K562 (cell line): ENCODE data around the gene NPR1. TPM values are rescaled to one million over a fixed set of nuclear protein-coding genes. Genes with fewer than 3 reads are reported as not detected.

Source experiments
- ARHGAP35 ChIP-seq: fragments of 450-650 bp; IDR thresholded peaks from 2 replicates; pipeline ENCODE4 v1.6.1; 2018; ENCODE audit not compliant: partially characterized antibody
- BHLHE40 ChIP-seq: IDR thresholded peaks from 2 replicates; pipeline ENCODE4 v1.6.1; 2011; ENCODE audit warnings: low read length, improper control_type of control experiment
- ETV6 ChIP-seq, 3 experiments: fragments of 150-350 bp in 1 of 3; sonication (generic) in 1 of 3; formaldehyde crosslinking in 1 of 3; IDR thresholded peaks; 2 replicates each; pipeline versions ENCODE4 v1.6.1 to v1.8.0; 2014 to 2022; ENCODE audit warnings: borderline replicate concordance in 2 of 3, low read depth in 2 of 3, antibody characterized with exemption in 1 of 3, low read length in 1 of 3, mild to moderate bottlenecking in 1 of 3, missing genetic modification reagents in 1 of 3
- GABPA ChIP-seq: fragments of 200-800 bp; sonication (Bioruptor generic); conservative IDR thresholded peaks from 2 replicates; pipeline ENCODE4 v1.6.1; 2016; ENCODE audit warnings: low read depth, missing genetic modification characterization, missing compliant biosample characterization
- HDAC3 ChIP-seq: fragments of 450-650 bp; IDR thresholded peaks from 2 replicates; pipeline ENCODE4 v1.6.1; 2018; ENCODE audit warnings: borderline replicate concordance, mild to moderate bottlenecking, moderate library complexity; ENCODE audit not compliant: partially characterized antibody
- MAX ChIP-seq: sonication (generic); formaldehyde crosslinking; IDR thresholded peaks from 2 replicates; pipeline ENCODE4 v1.9.0; 2022; ENCODE audit warnings: mild to moderate bottlenecking, missing genetic modification reagents
- PRMT5 ChIP-seq: sonication (generic); formaldehyde crosslinking; IDR thresholded peaks from 2 replicates; pipeline ENCODE4 v1.5.0; 2020; ENCODE audit warnings: missing genetic modification reagents
- ZNF717 ChIP-seq: fragments of 250-450 bp; sonication (Bioruptor Pico); IDR thresholded peaks from 2 replicates; pipeline ENCODE4 v1.5.0; 2021
- polyA plus RNA-seq, 8 experiments: library from polyadenylated mRNA; depleted of rRNA in 4 of 8; stranded (reverse) in 5 of 8; unstranded in 3 of 8; fragments of >200 nt; fragmentation: Nextera tagmentation in 2 of 8; fragmentation: Illumina TruSeq in 1 of 8; extraction: Ambion mirVana in 2 of 8; extraction: Trizol in 1 of 8; gene quantifications; 2 replicates each; pipeline versions ENCODE4 v1.2.1 to v1.2.3, GENCODE V29; 2011 to 2014; ENCODE audit warnings: inconsistent platforms in 1 of 8, missing spikeins in 1 of 8
- total RNA-seq, 7 experiments: library from RNA; depleted of rRNA in 6 of 7; stranded (reverse); fragments of >200 nt in 6 of 7; fragmentation: Illumina TruSeq in 2 of 7; extraction: Trizol in 2 of 7; gene quantifications; 2 replicates each; pipeline versions ENCODE4 v1.2.1 to v1.2.3, GENCODE V29; 2011 to 2021; ENCODE audit warnings: low replicate concordance in 1 of 7
- TF ChIP-seq, protein P1 (sequence below): fragments of 450-650 bp; IDR thresholded peaks from 2 replicates; pipeline ENCODE4 v1.6.1; 2016; ENCODE audit warnings: low read depth, mild to moderate bottlenecking, moderate library complexity
- TF ChIP-seq, protein P2 (sequence below), 3 experiments: fragments of 200-800 bp in 1 of 3; fragments of 250-450 bp in 1 of 3; fragments of 450-650 bp in 1 of 3; sonication (Bioruptor Pico) in 1 of 3; sonication (Bioruptor generic) in 1 of 3; formaldehyde crosslinking in 1 of 3; IDR thresholded peaks; 2 replicates each; pipeline versions ENCODE4 v1.6.1 to v1.8.0; 2016 to 2022; ENCODE audit warnings: mild to moderate bottlenecking in 2 of 3, missing genetic modification characterization in 2 of 3, missing compliant biosample characterization in 1 of 3, moderate library complexity in 1 of 3
- TF ChIP-seq, protein P3 (sequence below), 2 experiments: fragments of 450-650 bp; conservative IDR thresholded peaks; 2 replicates each; pipeline ENCODE4 v1.6.1; 2017; ENCODE audit warnings: mild to moderate bottlenecking in 2 of 2, moderate library complexity in 2 of 2
- TF ChIP-seq, protein P4 (sequence below): sonication (generic); formaldehyde crosslinking; IDR thresholded peaks from 2 replicates; pipeline ENCODE4 v1.4.0; 2020; ENCODE audit warnings: mild to moderate bottlenecking, missing genetic modification reagents
- TF ChIP-seq, protein P5 (sequence below): fragments of 250-450 bp; sonication (Bioruptor Pico); IDR thresholded peaks from 2 replicates; pipeline ENCODE4 v1.5.0; 2022; ENCODE audit warnings: mild to moderate bottlenecking

Gene NPR1
- total and polyA plus RNA-seq, 9 of the 15 experiments (the other 6 are each of a cell fraction or from before 2014, with no cell fraction given): 0.05 to 0.16 (median 0.06) TPM; not detected in 6

DNA sequence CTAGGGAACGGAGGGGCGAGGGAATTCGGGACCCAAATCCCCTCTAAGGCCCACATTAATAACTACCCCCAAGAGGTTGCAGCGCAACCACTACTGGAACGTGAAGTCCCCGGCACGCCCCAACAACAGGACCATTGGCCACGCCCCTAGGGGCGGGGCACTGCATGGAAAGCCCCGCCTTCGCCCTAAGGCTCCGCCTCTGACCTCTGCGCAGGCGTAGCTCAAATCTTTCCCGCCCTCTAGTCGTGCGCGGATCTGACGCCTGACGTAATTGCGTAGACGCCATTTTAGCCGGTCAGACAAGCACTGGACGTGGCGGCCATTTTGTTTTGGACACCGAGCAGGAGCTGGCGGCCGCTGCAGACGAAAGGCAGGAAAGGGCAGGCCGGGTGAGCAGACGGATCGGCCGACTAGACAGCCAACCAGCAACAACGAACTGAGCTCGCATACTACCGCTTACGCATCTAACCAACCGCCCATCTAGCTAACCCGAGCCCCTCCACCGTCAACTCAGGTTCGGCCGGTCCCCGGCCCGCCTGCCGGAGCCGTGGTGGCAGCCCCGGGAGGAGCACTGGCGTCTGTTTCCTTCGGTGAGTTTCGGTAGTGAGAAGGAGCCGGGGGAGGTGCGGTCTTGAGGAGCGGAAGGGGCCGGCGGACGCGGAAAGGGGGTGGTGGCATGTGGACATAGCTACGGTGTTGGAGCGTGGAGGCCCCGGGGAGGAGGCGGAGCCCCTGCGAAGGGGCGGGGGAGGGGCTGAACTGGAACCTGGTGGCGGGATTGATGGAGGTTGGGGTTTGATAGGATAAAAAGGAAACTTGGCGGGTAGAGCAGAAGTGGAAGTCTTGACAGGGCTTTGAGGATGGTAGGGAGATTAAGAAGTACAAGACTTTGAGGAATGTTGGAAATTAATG lies 44.5 kb upstream of the NPR1 start, which contains the start of gene CHTOP (continued):
- TF ChIP-seq, protein P1, sequence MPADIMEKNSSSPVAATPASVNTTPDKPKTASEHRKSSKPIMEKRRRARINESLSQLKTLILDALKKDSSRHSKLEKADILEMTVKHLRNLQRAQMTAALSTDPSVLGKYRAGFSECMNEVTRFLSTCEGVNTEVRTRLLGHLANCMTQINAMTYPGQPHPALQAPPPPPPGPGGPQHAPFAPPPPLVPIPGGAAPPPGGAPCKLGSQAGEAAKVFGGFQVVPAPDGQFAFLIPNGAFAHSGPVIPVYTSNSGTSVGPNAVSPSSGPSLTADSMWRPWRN: peak; percentile 33; the same call in 1 of the 2 replicates
- TF ChIP-seq, protein P2, sequence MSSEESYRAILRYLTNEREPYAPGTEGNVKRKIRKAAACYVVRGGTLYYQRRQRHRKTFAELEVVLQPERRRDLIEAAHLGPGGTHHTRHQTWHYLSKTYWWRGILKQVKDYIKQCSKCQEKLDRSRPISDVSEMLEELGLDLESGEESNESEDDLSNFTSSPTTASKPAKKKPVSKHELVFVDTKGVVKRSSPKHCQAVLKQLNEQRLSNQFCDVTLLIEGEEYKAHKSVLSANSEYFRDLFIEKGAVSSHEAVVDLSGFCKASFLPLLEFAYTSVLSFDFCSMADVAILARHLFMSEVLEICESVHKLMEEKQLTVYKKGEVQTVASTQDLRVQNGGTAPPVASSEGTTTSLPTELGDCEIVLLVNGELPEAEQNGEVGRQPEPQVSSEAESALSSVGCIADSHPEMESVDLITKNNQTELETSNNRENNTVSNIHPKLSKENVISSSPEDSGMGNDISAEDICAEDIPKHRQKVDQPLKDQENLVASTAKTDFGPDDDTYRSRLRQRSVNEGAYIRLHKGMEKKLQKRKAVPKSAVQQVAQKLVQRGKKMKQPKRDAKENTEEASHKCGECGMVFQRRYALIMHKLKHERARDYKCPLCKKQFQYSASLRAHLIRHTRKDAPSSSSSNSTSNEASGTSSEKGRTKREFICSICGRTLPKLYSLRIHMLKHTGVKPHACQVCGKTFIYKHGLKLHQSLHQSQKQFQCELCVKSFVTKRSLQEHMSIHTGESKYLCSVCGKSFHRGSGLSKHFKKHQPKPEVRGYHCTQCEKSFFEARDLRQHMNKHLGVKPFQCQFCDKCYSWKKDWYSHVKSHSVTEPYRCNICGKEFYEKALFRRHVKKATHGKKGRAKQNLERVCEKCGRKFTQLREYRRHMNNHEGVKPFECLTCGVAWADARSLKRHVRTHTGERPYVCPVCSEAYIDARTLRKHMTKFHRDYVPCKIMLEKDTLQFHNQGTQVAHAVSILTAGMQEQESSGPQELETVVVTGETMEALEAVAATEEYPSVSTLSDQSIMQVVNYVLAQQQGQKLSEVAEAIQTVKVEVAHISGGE (CRISPR knock-in tag; IDR thresholded peaks at IDR 0.05): peak in 1 of 3 experiments; percentile 79; a peak in 2 of 6 replicates
- peak; percentile 86 for TF ChIP-seq MAX (CRISPR knock-in tag)
- no peak for TF ChIP-seq ARHGAP35
- TF ChIP-seq ZNF717 (CRISPR knock-in tag): no peak
- 0 out of 2 replicates have a peak, but pooled peaks have one; percentile 34 for TF ChIP-seq PRMT5 (CRISPR knock-in tag)
- TF ChIP-seq, protein P3, sequence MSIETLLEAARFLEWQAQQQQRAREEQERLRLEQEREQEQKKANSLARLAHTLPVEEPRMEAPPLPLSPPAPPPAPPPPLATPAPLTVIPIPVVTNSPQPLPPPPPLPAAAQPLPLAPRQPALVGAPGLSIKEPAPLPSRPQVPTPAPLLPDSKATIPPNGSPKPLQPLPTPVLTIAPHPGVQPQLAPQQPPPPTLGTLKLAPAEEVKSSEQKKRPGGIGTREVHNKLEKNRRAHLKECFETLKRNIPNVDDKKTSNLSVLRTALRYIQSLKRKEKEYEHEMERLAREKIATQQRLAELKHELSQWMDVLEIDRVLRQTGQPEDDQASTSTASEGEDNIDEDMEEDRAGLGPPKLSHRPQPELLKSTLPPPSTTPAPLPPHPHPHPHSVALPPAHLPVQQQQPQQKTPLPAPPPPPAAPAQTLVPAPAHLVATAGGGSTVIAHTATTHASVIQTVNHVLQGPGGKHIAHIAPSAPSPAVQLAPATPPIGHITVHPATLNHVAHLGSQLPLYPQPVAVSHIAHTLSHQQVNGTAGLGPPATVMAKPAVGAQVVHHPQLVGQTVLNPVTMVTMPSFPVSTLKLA (conservative IDR thresholded peaks at IDR 0.05): peak; percentile 94 to 96
- TF ChIP-seq, protein P4, sequence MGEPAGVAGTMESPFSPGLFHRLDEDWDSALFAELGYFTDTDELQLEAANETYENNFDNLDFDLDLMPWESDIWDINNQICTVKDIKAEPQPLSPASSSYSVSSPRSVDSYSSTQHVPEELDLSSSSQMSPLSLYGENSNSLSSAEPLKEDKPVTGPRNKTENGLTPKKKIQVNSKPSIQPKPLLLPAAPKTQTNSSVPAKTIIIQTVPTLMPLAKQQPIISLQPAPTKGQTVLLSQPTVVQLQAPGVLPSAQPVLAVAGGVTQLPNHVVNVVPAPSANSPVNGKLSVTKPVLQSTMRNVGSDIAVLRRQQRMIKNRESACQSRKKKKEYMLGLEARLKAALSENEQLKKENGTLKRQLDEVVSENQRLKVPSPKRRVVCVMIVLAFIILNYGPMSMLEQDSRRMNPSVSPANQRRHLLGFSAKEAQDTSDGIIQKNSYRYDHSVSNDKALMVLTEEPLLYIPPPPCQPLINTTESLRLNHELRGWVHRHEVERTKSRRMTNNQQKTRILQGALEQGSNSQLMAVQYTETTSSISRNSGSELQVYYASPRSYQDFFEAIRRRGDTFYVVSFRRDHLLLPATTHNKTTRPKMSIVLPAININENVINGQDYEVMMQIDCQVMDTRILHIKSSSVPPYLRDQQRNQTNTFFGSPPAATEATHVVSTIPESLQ (CRISPR knock-in tag): peak; percentile 72; the same call in 1 of the 2 replicates
- TF ChIP-seq, protein P5, sequence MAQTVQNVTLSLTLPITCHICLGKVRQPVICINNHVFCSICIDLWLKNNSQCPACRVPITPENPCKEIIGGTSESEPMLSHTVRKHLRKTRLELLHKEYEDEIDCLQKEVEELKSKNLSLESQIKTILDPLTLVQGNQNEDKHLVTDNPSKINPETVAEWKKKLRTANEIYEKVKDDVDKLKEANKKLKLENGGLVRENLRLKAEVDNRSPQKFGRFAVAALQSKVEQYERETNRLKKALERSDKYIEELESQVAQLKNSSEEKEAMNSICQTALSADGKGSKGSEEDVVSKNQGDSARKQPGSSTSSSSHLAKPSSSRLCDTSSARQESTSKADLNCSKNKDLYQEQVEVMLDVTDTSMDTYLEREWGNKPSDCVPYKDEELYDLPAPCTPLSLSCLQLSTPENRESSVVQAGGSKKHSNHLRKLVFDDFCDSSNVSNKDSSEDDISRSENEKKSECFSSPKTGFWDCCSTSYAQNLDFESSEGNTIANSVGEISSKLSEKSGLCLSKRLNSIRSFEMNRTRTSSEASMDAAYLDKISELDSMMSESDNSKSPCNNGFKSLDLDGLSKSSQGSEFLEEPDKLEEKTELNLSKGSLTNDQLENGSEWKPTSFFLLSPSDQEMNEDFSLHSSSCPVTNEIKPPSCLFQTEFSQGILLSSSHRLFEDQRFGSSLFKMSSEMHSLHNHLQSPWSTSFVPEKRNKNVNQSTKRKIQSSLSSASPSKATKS (CRISPR knock-in tag): no peak
- no peak for TF ChIP-seq ETV6 (IDR thresholded peaks at IDR 0.05; ENCODE audit: borderline replicate concordance in 1 of 2, low read depth in 2 of 2, low read length in 1 of 2)
- TF ChIP-seq ETV6 (CRISPR knock-in tag; IDR thresholded peaks at IDR 0.05; ENCODE audit: borderline replicate concordance): 0 out of 2 replicates have a peak, but pooled peaks have one; percentile 43
- TF ChIP-seq HDAC3: peak; percentile 24
- peak; percentile 78 for TF ChIP-seq GABPA (tag)
- peak; percentile 72 for TF ChIP-seq BHLHE40
